Central memory CD4-positive, alpha-beta T cell (primary cell): ENCODE measurements around the gene LTF.
"Not testable (repeated sequence)": the region's sequence is repeated elsewhere in the genome, so short reads cannot be mapped to it uniquely, and the experiment has no call there.

Experiments
- DNase-seq: peaks from one replicate; pipeline ENCODE4 v3.0.0; 2022
- total RNA-seq, 3 experiments: gene quantifications; one replicate each; lab custom pipeline; 2026; lab: John Stamatoyannopoulos, UW

LTF gene
- total RNA-seq = 0 to 0.22 (median 0) reads per million in 3 experiments

DNA sequence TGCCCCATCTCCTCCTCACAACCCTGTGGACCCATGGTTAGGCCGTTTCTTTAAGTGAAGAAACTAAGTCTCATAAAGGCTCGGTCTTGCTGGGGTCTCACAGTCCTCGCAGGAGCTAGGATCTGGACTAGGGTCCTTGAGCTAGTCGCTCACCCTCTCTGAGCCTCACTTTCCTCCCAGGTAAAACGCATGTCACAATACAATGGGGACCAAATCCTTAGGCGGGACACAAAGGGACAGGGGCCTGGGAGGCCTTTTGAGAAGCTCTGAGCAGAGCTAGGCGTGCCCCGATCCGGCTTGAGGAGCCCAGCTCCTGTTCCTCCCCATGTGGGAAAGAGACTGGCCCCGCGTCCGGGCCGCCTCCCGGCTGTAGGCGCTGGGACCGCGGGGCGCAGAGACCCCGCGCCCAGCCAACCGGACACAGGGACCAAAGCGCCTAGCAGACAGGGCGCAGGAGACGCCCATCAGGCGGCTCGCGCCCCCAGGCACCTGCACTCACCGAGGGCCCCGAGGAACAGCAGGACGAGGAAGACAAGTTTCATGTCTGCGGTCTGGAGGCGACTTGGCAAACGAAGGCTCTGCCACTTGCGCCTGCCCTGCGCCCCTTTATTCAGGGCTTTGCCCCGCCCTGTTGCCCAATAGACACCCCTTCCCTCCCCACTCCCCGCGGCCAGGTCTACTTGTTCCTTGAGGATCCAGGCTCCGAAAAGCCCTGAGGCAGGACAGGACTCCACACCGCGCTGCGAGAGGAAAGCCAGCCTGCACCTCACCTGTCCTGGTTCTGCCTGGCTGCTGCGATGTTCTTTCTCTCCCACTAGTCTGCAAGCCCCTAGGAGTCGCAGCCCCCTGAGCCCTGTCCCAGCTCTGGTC is at the start of gene LTF:
Gene LTF, minus strand, starts transcription at position 580 of the 870 bp plus-strand sequence. Its CDS starts 38 bp downstream, at position 542.
- DNase-seq = no peak

DNA sequence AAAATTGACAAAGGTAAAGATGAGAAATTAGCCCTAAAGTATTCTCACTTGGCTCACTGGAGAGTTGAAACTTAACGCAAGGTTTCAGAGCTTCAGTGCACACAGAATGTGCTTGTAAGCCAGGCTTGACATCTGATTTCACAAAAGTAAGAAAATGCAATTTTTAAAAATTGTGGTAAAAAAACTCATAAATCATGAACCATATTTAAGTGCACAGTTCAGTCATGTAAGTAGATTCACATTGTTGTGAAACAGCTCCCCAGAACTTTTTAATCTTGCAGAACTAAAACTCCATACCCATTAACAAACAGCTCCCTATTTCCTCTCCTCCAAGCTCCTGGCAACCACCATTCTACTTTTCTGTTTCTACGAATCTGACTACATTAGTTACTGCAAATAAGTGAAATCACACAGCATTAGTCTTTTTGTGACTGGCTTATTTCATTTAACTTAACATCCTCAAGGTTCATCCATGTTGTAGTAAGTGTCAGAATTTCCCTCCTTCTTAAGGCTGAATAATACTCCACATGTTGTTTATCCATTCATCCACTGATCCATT is 47.6 kb upstream of the LTF start:
- DNase-seq = no peak

DNA sequence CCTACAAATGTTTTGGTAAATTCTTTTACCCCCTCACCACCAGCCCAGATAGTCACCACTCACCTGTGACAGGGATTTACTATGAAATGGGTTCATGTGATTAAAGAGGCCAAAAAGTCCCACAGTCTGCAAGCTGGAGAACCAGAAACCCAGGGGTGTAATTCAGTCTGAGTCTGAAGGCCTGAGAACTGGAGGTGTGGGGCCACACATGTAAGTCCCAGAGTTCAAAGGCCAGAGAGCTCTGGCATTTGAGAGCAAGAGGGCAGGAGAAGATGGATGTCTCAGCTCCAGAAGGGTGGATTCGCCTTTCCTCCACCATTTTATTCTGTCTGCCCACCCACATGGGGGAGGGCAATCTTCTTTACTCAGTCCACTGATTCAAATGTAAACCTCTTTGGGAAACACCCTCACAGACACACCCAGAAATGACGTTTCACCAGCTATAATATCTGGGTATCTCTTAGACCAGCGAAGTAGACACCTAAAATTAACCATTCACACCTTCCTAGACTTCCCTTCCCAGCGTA is 45.0 kb upstream of the LTF start:
- no peak for DNase-seq

- DNase-seq = no peak
These were observed 44.3 kb upstream of the LTF start for GRCh38 chr3:46508850-46509591.

DNA sequence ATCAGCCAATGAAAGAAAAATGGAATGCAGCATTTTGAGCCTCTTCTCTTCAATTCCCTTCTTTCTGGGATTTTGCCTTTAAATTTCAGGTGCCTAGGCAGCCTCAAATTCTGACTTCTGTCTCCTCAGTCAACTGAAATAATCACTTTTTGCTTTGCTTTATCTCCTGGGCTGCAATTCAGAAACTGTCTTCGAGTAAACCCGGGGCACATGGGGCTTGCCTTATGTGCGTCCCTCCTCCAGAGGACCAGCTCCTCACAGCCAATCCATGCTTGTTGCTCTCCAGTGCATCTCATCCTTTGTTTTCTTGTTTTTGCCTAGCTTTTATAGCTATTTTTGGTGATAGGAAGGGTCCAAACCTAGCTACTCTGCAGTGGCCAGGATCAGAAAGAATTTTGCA is 41.8 kb upstream of the LTF start:
- DNase-seq = no peak

DNA sequence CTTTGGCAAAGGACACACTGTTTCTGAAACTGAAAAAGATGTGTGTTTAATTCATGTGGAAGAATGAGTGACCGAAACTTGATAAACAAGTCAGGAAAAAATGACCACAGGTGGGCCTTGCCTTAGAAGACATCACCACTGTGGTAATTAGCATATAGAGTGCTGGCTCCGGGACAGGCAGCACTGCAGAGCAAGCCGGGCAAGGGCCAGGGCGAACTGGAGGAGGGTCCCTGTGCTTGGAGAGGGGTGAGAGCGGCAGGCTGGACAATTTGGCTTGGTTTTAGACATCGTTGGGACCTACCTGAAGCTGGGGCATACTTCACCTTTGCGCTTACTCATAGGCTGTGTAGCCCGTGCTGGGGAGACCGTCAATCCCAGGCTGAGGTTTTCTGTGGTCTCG is 41.2 kb upstream of the LTF start:
- DNase-seq = no peak

DNA sequence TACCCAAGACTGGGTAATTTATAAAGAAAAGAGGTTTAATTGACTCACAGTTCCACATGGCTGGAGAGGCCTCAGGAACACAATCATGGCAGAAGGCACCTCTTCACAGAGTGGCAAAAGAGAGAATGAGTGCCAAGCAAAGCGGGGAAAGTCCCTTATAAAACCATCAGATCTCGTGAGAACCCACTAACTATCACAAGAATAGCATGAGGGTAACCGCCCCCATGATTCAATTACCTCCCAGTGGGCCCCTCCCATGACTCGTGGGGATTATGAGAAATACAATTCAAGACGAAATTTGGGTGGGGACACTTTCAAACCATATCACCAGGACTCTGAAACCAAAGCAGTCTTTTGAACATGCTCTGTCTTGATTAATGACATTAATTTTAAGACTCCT is 40.1 kb upstream of the LTF start:
- DNase-seq = no peak

- no peak for DNase-seq
These were observed 38.6 kb upstream of the LTF start for GRCh38 chr3:46503200-46503874.

GRCh38 chr3:46501702-46502101 is 37.0 kb upstream of the LTF start:
- DNase-seq = no peak

GRCh38 chr3:46500656-46501635 is 36.2 kb upstream of the LTF start:
- no peak for DNase-seq

DNA sequence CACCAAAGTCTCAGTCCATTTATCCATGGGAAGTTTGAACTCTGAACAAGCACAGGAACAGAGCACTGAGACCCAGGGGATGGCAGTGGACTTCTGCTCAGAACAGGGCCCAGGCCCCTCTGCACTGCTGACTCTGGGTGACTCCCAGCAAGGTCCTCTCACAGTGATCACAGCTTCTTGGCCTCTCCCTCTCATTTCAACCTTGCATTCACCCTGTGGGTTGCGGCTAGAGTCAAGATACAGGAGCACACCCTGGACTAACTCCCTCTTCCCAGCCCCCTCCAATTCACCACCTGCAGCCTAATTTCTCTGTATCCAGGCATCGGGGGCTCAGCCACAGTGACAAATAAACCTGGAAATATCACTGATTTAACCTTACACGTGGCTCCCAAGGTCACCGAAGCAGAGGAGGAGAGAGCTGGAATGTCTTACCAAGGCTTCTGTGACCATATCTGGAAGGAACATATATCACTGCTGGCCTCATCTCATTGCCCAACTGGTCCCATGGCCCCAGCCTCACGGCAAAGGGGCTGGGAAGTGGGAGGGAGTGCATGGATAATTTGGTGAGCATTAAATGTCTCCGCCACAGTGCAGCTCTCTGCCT is 34.3 kb upstream of the LTF start:
- DNase-seq = no peak

- no peak for DNase-seq
These were observed 33.0 kb upstream of the LTF start, which contains the start of gene RTP3 for GRCh38 chr3:46497556-46498265. Gene RTP3, plus strand, starts transcription at chr3:46497976. Its CDS starts 87 bp downstream, at chr3:46498063.

GRCh38 chr3:46496746-46497555 is 32.2 kb upstream of the LTF start:
- peak; percentile 33 for DNase-seq

DNA sequence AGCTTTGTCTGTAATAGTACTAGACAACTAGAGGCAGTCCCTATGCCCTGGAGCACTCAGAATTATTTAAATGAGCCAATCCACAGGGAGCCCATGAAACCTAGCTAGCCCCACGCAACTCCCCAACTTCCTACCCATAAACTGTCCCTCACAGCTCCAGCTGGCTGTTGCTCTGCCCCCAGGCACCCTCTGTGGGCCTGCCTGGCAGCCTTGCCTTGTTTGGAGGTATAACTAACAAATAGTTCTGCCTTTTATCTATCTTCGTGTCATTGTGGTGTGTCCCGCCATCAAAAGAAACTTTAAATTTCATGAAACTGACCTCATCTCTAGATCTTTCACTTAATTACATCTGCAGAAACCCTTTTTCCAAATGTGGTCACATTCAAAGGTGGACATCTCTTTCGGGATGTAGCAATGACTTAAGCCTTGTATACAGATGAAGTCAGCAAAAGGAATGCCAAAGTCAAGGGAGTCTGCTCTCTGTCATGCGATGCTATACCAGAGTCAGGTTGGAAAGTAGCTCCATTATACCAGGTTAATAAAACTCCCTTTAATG is 31.3 kb upstream of the LTF start:
- DNase-seq = no peak

DNA sequence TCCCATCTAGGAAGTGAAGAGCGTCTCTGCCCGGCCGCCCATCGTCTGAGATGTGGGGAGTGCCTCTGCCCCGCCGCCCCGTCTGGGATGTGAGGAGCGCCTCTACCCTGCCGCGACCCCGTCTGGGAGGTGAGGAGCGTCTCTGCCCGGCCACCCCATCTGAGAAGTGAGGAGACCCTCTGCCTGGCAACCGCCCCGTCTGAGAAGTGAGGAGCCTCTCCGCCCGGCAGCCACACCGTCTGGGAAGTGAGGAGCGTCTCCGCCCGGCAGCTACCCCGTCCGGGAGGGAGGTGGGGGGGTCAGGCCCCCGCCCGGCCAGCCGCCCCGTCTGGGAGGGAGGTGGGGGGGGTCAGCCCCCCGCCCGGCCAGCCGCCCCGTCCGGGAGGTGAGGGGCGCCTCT is 29.8 kb upstream of the LTF start:
- not testable (repeated sequence) for DNase-seq

- no peak for DNase-seq
These were observed 28.3 kb upstream of the LTF start for GRCh38 chr3:46492890-46493547.

- no peak for DNase-seq
These were observed 26.7 kb upstream of the LTF start for GRCh38 chr3:46491089-46492070.
